ENCODE measurements around the gene OLFM2. TPM values are rescaled to one million over a fixed set of nuclear protein-coding genes. Genes with fewer than 3 reads are reported as not detected.

OLFM2 gene
- total and polyA plus RNA-seq, 9 of the 15 experiments (the other 6 are each of a cell fraction or from before 2014, with no cell fraction given), result 0.10 to 0.33 (median 0.23) TPM; not detected in 4

GRCh38 chr19:9914315-9915207 lies 21.8 kb downstream of the OLFM2 start (continued):
- no peak for TF ChIP-seq CHD7 (IDR thresholded peaks at IDR 0.05; ENCODE audit: low read depth, low read length)
- no peak for TF ChIP-seq FUS (optimal IDR thresholded peaks at IDR 0.05; ENCODE audit: low read depth, low read length)
- TF ChIP-seq ZBTB1 (CRISPR knock-in tag; IDR thresholded peaks at IDR 0.05; ENCODE audit: borderline replicate concordance, low read depth), result no peak
- TF ChIP-seq ZNF124 (CRISPR knock-in tag; IDR thresholded peaks at IDR 0.05), result no peak
- TF ChIP-seq RFX1 (IDR thresholded peaks at IDR 0.05), result no peak
- TF ChIP-seq HNRNPUL1 (IDR thresholded peaks at IDR 0.05; ENCODE audit: low read length), result no peak
- no peak for TF ChIP-seq THRAP3 (IDR thresholded peaks at IDR 0.05; ENCODE audit: borderline replicate concordance)
- TF ChIP-seq SRSF9 (IDR thresholded peaks at IDR 0.05; ENCODE audit: borderline replicate concordance, low read depth, low read length), result no peak
- no peak for TF ChIP-seq BMI1 (IDR thresholded peaks at IDR 0.05; ENCODE audit: low read length)
- TF ChIP-seq LCOR (CRISPR knock-in tag; IDR thresholded peaks at IDR 0.05), result no peak
- TF ChIP-seq TAL1 (IDR thresholded peaks at IDR 0.05), result no peak
- TF ChIP-seq SAFB2 (IDR thresholded peaks at IDR 0.05; ENCODE audit: borderline replicate concordance, low read depth, low read length, severe bottlenecking), result no peak
- no peak for TF ChIP-seq MCM7 (IDR thresholded peaks at IDR 0.05)
- no peak for TF ChIP-seq ZFP1 (CRISPR knock-in tag; IDR thresholded peaks at IDR 0.05)
- TF ChIP-seq, protein P1, sequence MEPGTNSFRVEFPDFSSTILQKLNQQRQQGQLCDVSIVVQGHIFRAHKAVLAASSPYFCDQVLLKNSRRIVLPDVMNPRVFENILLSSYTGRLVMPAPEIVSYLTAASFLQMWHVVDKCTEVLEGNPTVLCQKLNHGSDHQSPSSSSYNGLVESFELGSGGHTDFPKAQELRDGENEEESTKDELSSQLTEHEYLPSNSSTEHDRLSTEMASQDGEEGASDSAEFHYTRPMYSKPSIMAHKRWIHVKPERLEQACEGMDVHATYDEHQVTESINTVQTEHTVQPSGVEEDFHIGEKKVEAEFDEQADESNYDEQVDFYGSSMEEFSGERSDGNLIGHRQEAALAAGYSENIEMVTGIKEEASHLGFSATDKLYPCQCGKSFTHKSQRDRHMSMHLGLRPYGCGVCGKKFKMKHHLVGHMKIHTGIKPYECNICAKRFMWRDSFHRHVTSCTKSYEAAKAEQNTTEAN (CRISPR knock-in tag; IDR thresholded peaks at IDR 0.05), result no peak
